ENCODE measurements around the gene TLK1.

Gene TLK1

GRCh38 chr2:171143670-171144062 is 17.0 kb downstream of the TLK1 start:
- no peak for DNase-seq
- Histone ChIP-seq H3K4me1 (no peaks in the 10 kb centered on the region), H3K27me3 (no peaks in the 10 kb centered on the region), H3K4me3 (ENCODE audit: low read depth, low read length) (no peak overlapping the region), H3K9me3 (no peaks in the 10 kb centered on the region), H3K36me3 (no peaks in the 10 kb centered on the region)
- TF ChIP-seq, protein P1, sequence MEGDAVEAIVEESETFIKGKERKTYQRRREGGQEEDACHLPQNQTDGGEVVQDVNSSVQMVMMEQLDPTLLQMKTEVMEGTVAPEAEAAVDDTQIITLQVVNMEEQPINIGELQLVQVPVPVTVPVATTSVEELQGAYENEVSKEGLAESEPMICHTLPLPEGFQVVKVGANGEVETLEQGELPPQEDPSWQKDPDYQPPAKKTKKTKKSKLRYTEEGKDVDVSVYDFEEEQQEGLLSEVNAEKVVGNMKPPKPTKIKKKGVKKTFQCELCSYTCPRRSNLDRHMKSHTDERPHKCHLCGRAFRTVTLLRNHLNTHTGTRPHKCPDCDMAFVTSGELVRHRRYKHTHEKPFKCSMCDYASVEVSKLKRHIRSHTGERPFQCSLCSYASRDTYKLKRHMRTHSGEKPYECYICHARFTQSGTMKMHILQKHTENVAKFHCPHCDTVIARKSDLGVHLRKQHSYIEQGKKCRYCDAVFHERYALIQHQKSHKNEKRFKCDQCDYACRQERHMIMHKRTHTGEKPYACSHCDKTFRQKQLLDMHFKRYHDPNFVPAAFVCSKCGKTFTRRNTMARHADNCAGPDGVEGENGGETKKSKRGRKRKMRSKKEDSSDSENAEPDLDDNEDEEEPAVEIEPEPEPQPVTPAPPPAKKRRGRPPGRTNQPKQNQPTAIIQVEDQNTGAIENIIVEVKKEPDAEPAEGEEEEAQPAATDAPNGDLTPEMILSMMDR (IDR thresholded peaks at IDR 0.05; ENCODE audit: low read depth, low read length): no peak

GRCh38 chr2:171142398-171142797 is 18.3 kb downstream of the TLK1 start:
- H3K27me3 ChIP-seq: no peaks in the 10 kb centered on the region
- TF ChIP-seq, protein P1 (IDR thresholded peaks at IDR 0.05; ENCODE audit: low read depth, low read length): no peak
- H3K36me3 ChIP-seq: no peaks in the 10 kb centered on the region
- no peak overlapping the region for H3K4me3 ChIP-seq (ENCODE audit: low read depth, low read length)
- DNase-seq: no peak
- no peaks in the 10 kb centered on the region for H3K9me3 ChIP-seq
- H3K4me1 ChIP-seq: no peaks in the 10 kb centered on the region

- DNase-seq: no peak
- Histone ChIP-seq H3K9me3 (no peaks in the 10 kb centered on the region), H3K36me3 (no peaks in the 10 kb centered on the region), H3K4me1 (no peaks in the 10 kb centered on the region), H3K27me3 (no peaks in the 10 kb centered on the region), H3K4me3 (ENCODE audit: low read depth, low read length) (no peak overlapping the region)
- TF ChIP-seq, protein P1 (IDR thresholded peaks at IDR 0.05; ENCODE audit: low read depth, low read length): no peak
These were observed 19.4 kb downstream of the TLK1 start for GRCh38 chr2:171141320-171141719.

GRCh38 chr2:171139860-171140259 is 20.8 kb downstream of the TLK1 start:
- TF ChIP-seq, protein P1 (IDR thresholded peaks at IDR 0.05; ENCODE audit: low read depth, low read length): no peak
- Histone ChIP-seq H3K4me1 (no peaks in the 10 kb centered on the region), H3K36me3 (no peaks in the 10 kb centered on the region), H3K27me3 (no peaks in the 10 kb centered on the region), H3K9me3 (no peaks in the 10 kb centered on the region), H3K4me3 (ENCODE audit: low read depth, low read length) (no peak overlapping the region)
- DNase-seq: no peak

DNA sequence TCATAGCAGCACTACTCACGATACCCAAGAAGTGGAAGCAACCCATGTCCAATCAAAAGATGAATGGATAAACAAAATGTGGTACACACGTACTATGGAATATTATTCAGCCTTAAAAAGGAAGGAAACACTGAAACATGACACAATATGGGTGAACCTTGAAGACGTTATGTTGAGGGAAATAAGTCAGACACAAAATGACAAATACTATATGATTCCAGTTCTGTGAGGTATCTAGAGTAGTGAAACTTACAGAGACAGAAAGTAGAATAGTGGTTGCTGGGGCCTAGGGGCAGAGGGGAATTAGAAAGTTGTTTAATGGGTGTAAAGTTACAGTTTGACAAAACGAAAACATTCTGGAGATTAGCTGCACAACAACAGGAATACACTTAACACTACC is 24.7 kb downstream of the TLK1 start:
- Histone ChIP-seq H3K36me3 (no peaks in the 10 kb centered on the region), H3K27me3 (no peaks in the 10 kb centered on the region), H3K4me1 (no peaks in the 10 kb centered on the region), H3K9me3 (no peaks in the 10 kb centered on the region), H3K4me3 (ENCODE audit: low read depth, low read length) (no peak overlapping the region)
- DNase-seq: no peak
- TF ChIP-seq, protein P1 (IDR thresholded peaks at IDR 0.05; ENCODE audit: low read depth, low read length): no peak

DNA sequence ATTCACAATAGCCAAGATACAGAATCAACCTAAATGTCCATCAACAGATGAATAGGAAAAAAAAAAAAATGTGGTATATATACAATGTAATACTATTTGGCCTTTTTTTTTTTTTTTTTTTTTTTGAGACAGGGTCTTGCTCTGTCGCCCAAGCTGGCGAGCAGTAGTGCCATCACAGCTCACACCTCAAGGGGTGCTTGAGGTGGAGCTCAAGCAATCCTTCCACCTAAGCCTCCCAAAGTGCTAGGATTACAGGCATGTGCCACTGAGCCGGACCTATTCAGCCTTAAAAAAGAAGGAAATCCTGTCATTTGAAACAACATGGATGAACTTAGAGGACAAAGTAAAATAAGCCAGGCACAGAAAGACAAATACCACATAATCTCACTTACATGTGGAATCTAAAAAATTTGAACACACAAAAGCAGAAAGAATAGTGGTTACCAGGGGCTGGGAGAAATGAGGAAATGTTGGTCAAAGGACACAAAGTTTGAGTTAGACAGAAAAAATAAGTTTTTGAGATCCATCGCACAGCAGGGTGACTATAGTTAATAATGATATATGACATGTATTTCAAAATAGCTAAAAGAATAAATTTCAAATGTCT is 26.0 kb downstream of the TLK1 start:
- Histone ChIP-seq H3K27me3 (no peaks in the 10 kb centered on the region), H3K4me3 (ENCODE audit: low read depth, low read length) (no peak overlapping the region), H3K4me1 (no peaks in the 10 kb centered on the region), H3K36me3 (no peaks in the 10 kb centered on the region), H3K9me3 (no peaks in the 10 kb centered on the region)
- TF ChIP-seq, protein P1 (IDR thresholded peaks at IDR 0.05; ENCODE audit: low read depth, low read length): no peak
- DNase-seq: no peak

Data from BE2C (cell line).